Measurements from ENCODE around the gene SFT2D1.

- TF ChIP-seq POLR2A (IDR thresholded peaks at IDR 0.05): no peak
- TF ChIP-seq CTCF (IDR thresholded peaks at IDR 0.05): no peak
These were observed 55.5 kb downstream of the SFT2D1 start for GRCh38 chr6:166286839-166287271.

All from Peyer's patch (tissue), 4 donors.